ENCODE measurements around the gene CMC2. TPM values are rescaled to one million over a fixed set of nuclear protein-coding genes. Genes with fewer than 3 reads are reported as not detected.

The CMC2 gene
- total RNA-seq, 4 donors from 2014 or later, result 8.9 to 37.8 (median 34.1) TPM

DNA sequence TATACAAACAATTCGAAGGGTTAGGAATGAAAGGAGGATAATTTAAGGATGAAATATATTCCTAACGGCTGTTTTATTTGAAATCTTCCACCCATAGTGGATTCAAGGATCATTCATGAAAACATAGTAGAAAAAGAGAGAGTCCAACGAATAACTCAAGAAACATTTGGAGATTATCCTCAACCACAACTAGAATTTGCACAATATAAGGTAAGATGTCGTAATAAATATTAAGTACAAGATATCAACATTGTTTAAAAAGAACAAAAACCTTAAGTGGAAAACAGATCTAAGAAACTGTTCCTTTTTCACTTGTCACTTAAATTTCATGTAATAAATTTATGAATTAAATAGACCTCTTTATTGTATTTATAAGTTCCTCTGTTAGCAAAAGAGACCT, 19.7 kb upstream of the CMC2 start:
- WGBS, result 94% methylated on average over 4 of the region's 4 CpGs
- no peaks in the 10 kb centered on the region for H3K27me3 ChIP-seq

GRCh38 chr16:81018496-81018895, 11.8 kb upstream of the CMC2 start:
- Histone ChIP-seq H3K27me3 (no peaks in the 10 kb centered on the region), H3K36me3 (peaks cover 33% of the 10 kb centered on the region), H3K4me3 (no peak overlapping the region), H3K4me1 (no peaks in the 10 kb centered on the region), H3K9me3 (no peaks in the 10 kb centered on the region), H3K27ac (no peak overlapping the region)
- WGBS, result 84% methylated on average over 2 of the region's 2 CpGs
- DNase-seq (ENCODE audit: low spot score in 2 of 2), result no peak
- no peak for TF ChIP-seq EP300 (IDR thresholded peaks at IDR 0.05)
- TF ChIP-seq, protein P1, sequence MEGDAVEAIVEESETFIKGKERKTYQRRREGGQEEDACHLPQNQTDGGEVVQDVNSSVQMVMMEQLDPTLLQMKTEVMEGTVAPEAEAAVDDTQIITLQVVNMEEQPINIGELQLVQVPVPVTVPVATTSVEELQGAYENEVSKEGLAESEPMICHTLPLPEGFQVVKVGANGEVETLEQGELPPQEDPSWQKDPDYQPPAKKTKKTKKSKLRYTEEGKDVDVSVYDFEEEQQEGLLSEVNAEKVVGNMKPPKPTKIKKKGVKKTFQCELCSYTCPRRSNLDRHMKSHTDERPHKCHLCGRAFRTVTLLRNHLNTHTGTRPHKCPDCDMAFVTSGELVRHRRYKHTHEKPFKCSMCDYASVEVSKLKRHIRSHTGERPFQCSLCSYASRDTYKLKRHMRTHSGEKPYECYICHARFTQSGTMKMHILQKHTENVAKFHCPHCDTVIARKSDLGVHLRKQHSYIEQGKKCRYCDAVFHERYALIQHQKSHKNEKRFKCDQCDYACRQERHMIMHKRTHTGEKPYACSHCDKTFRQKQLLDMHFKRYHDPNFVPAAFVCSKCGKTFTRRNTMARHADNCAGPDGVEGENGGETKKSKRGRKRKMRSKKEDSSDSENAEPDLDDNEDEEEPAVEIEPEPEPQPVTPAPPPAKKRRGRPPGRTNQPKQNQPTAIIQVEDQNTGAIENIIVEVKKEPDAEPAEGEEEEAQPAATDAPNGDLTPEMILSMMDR (IDR thresholded peaks at IDR 0.05), result no peak
- TF ChIP-seq POLR2A (IDR thresholded peaks at IDR 0.05), result no peak
- TF ChIP-seq POLR2AphosphoS5 (IDR thresholded peaks at IDR 0.05), result no peak

More for the DNA sequence above, 19.7 kb upstream of the CMC2 start:
- Histone ChIP-seq H3K4me1 (no peaks in the 10 kb centered on the region), H3K9me3 (no peaks in the 10 kb centered on the region), H3K4me3 (no peak overlapping the region), H3K36me3 (peaks cover 6% of the 10 kb centered on the region), H3K27ac (no peak overlapping the region)
- TF ChIP-seq EP300 (IDR thresholded peaks at IDR 0.05), result no peak
- no peak for TF ChIP-seq POLR2AphosphoS5 (IDR thresholded peaks at IDR 0.05)
- TF ChIP-seq, protein P1 (IDR thresholded peaks at IDR 0.05), result no peak
- TF ChIP-seq POLR2A (IDR thresholded peaks at IDR 0.05), result no peak
- no peak for DNase-seq (ENCODE audit: low spot score in 2 of 2)

DNA sequence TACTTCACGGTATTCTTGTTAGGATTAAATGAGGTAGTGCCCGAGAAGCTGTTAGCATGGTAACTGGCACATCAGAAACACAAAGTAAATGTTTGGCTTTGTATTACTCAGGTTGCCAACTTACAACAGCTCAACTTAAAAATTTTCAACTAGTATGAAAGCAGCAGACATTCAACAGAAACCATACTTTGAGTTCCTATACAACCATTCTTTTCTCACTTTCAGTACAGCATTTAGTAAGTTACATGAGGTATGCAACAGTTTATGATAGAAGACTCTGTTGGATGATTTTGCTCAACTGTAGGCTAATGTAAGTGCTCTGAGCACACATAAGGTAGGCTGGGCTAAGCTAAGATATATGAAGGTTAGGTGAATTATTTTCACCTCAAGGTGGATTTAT, 8.0 kb upstream of the CMC2 start:
- H3K4me1 ChIP-seq, result no peaks in the 10 kb centered on the region
- WGBS, result 96% methylated on average over 2 of the region's 2 CpGs
- no peak overlapping the region for H3K27ac ChIP-seq
- H3K27me3 ChIP-seq, result no peaks in the 10 kb centered on the region
- H3K36me3 ChIP-seq, result peaks cover 29% of the 10 kb centered on the region
- DNase-seq (ENCODE audit: low spot score in 2 of 2), result no peak
- no peaks in the 10 kb centered on the region for H3K9me3 ChIP-seq
- TF ChIP-seq POLR2A (IDR thresholded peaks at IDR 0.05) (no peak), EP300 (IDR thresholded peaks at IDR 0.05) (no peak), POLR2AphosphoS5 (IDR thresholded peaks at IDR 0.05) (no peak)
- TF ChIP-seq, protein P1 (IDR thresholded peaks at IDR 0.05), result no peak
- H3K4me3 ChIP-seq, result no peak overlapping the region

DNA sequence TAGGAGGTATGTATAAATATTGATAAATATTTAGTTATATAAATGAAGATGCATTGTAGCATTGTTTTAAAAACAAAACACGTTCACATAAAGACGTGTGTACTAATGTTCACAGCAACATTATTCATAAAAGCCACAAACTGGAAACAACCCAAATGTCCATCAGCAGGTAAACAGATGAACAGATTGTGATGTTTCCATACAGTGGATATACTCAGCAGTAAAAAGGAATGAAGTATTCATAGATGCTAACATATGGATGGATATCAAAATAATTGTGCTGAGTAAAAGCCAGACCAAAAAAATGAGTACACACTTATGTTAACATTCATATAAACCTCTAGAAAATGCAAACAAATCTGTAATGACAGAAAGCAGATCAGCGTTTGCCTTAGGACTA, 6.3 kb upstream of the CMC2 start:
- Histone ChIP-seq H3K4me1 (peaks cover 2% of the 10 kb centered on the region), H3K4me3 (no peak overlapping the region), H3K9me3 (no peaks in the 10 kb centered on the region), H3K27me3 (no peaks in the 10 kb centered on the region), H3K36me3 (peaks cover 23% of the 10 kb centered on the region), H3K27ac (no peak overlapping the region)
- TF ChIP-seq POLR2A (IDR thresholded peaks at IDR 0.05), result no peak
- no peak for TF ChIP-seq POLR2AphosphoS5 (IDR thresholded peaks at IDR 0.05)
- no peak for TF ChIP-seq EP300 (IDR thresholded peaks at IDR 0.05)
- TF ChIP-seq, protein P1 (IDR thresholded peaks at IDR 0.05), result no peak
- 91% methylated on average over 3 of the region's 3 CpGs for WGBS
- DNase-seq (ENCODE audit: low spot score in 2 of 2), result no peak

- Histone ChIP-seq H3K9me3 (no peaks in the 10 kb centered on the region), H3K27ac (no peak overlapping the region), H3K4me1 (peaks cover 26% of the 10 kb centered on the region), H3K27me3 (no peaks in the 10 kb centered on the region), H3K4me3 (peak overlapping the region; percentile 94), H3K36me3 (peaks cover 3% of the 10 kb centered on the region)
- peak in 1 of 2 donors; percentile 69 for DNase-seq (ENCODE audit: low spot score in 2 of 2)
- 91% methylated on average over 12 of the region's 12 CpGs for WGBS
- TF ChIP-seq POLR2AphosphoS5 (IDR thresholded peaks at IDR 0.05), result no peak
- TF ChIP-seq EP300 (IDR thresholded peaks at IDR 0.05), result no peak
- no peak for TF ChIP-seq POLR2A (IDR thresholded peaks at IDR 0.05)
Measured at GRCh38 chr16:81008505-81008789, 1.8 kb upstream of the CMC2 start.

GRCh38 chr16:81006211-81006812, 373 bp downstream of the CMC2 start:
- Histone ChIP-seq H3K9me3 (no peaks in the 10 kb centered on the region), H3K4me3 (peak overlapping the region; percentile 94), H3K4me1 (peaks cover 26% of the 10 kb centered on the region), H3K36me3 (no peaks in the 10 kb centered on the region), H3K27ac (peak overlapping the region; percentile 99), H3K27me3 (no peaks in the 10 kb centered on the region)
- peak; percentile 87 to 91 for DNase-seq (ENCODE audit: low spot score in 2 of 2)
- 0% methylated on average over 11 of the region's 50 CpGs for WGBS
- TF ChIP-seq POLR2AphosphoS5 (IDR thresholded peaks at IDR 0.05) (no peak), POLR2A (IDR thresholded peaks at IDR 0.05) (no peak), EP300 (IDR thresholded peaks at IDR 0.05) (no peak)
- TF ChIP-seq, protein P1 (IDR thresholded peaks at IDR 0.05), result no peak

Measured in suprapubic skin (tissue), 4 donors.